Measurements from ENCODE around the gene BAIAP2L2.
"Not testable (repeated sequence)": the region's sequence is repeated elsewhere in the genome, so short reads cannot be mapped to it uniquely, and the experiment has no call there.

The BAIAP2L2 gene

DNA sequence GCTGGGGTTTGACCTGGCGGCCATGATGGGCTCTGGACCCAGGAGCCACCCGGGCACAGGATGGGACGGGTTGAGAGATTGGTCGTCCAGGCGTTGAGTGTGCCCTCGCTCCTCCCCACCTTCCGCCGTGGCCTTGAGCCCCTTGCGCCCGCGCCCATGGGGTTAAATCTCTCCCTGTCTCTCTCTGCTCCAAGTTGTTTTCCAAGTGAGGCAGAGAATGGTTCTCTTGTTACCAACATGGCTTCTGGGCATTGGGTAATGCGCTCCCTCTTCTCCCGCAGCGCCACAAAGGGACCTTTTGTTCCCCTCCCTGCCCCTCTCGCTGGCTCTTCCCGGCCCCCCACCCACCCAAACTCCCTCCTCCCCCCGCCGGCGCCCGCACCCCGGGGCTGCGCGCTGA lies 72.1 kb downstream of the BAIAP2L2 start:
- no peaks in the 10 kb centered on the region for H3K27me3 ChIP-seq (replicated peaks; ENCODE audit: control insufficient read depth, insufficient read depth, low read length)
- H3K4me3 ChIP-seq (replicated peaks; ENCODE audit: low read depth, low read length) = no peak overlapping the region
- DNase-seq (ENCODE audit: extremely low read depth, insufficient read length) = no peak
- TF ChIP-seq, protein P1, sequence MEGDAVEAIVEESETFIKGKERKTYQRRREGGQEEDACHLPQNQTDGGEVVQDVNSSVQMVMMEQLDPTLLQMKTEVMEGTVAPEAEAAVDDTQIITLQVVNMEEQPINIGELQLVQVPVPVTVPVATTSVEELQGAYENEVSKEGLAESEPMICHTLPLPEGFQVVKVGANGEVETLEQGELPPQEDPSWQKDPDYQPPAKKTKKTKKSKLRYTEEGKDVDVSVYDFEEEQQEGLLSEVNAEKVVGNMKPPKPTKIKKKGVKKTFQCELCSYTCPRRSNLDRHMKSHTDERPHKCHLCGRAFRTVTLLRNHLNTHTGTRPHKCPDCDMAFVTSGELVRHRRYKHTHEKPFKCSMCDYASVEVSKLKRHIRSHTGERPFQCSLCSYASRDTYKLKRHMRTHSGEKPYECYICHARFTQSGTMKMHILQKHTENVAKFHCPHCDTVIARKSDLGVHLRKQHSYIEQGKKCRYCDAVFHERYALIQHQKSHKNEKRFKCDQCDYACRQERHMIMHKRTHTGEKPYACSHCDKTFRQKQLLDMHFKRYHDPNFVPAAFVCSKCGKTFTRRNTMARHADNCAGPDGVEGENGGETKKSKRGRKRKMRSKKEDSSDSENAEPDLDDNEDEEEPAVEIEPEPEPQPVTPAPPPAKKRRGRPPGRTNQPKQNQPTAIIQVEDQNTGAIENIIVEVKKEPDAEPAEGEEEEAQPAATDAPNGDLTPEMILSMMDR (IDR thresholded peaks at IDR 0.05; ENCODE audit: insufficient read depth, low read length, poor library complexity, severe bottlenecking) = no peak
- H3K36me3 ChIP-seq (ENCODE audit: control insufficient read depth, insufficient read depth, low read length) = no peaks in the 10 kb centered on the region

GRCh38 chr22:38037367-38038150 lies 72.9 kb downstream of the BAIAP2L2 start:
- not testable (repeated sequence) for H3K36me3 ChIP-seq (ENCODE audit: control insufficient read depth, insufficient read depth, low read length); H3K27me3 ChIP-seq (replicated peaks; ENCODE audit: control insufficient read depth, insufficient read depth, low read length); DNase-seq (ENCODE audit: extremely low read depth, insufficient read length); H3K4me3 ChIP-seq (replicated peaks; ENCODE audit: low read depth, low read length)

DNA sequence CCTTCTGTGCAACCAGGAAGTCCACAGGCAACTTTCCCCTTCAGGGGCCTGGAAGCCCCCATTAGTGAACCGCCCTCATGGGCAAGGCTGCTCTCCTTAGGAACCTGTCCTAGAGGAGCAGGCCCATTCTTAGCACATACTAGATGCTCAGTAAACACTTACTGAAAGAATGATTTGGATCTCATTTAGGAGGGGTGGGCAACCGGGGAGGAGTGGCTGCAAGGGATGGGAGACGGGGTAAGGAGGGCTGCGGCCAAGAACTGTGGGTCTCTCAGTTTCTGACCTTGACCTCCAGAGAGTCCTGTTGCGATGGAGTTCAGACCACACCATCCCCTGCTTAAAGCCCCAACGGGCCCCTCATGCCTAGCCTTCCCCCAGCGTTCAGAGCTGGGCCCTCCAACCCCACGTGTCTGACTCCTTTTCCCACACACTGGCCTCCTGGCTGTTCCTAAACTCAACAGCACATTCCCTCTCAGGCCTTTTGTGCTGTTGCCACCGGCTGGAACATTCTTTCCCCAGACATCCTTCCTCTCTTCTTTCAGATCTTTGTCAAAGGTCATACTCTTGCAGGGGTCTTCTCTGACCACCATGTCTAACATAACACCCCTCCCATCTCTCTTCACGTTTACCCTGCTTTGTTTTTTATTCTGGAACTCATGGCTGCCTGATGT lies 74.0 kb downstream of the BAIAP2L2 start:
- TF ChIP-seq, protein P1 (IDR thresholded peaks at IDR 0.05; ENCODE audit: insufficient read depth, low read length, poor library complexity, severe bottlenecking) = no peak
- Histone ChIP-seq H3K4me3 (replicated peaks; ENCODE audit: low read depth, low read length) (no peak overlapping the region), H3K27me3 (replicated peaks; ENCODE audit: control insufficient read depth, insufficient read depth, low read length) (no peaks in the 10 kb centered on the region), H3K36me3 (ENCODE audit: control insufficient read depth, insufficient read depth, low read length) (no peaks in the 10 kb centered on the region)
- no peak for DNase-seq (ENCODE audit: extremely low read depth, insufficient read length)

- DNase-seq (ENCODE audit: extremely low read depth, insufficient read length) = no peak
Measured at GRCh38 chr22:38035530-38035885, 75.0 kb downstream of the BAIAP2L2 start.

More at GRCh38 chr22:38035530-38035885, 75.0 kb downstream of the BAIAP2L2 start:
- Histone ChIP-seq H3K36me3 (ENCODE audit: control insufficient read depth, insufficient read depth, low read length) (no peaks in the 10 kb centered on the region), H3K27me3 (replicated peaks; ENCODE audit: control insufficient read depth, insufficient read depth, low read length) (no peaks in the 10 kb centered on the region), H3K4me3 (replicated peaks; ENCODE audit: low read depth, low read length) (no peak overlapping the region)
- TF ChIP-seq, protein P1 (IDR thresholded peaks at IDR 0.05; ENCODE audit: insufficient read depth, low read length, poor library complexity, severe bottlenecking) = no peak
